ENCODE data around the gene TRIM2. TPM values are rescaled to one million over a fixed set of nuclear protein-coding genes. Genes with fewer than 3 reads are reported as not detected.
A peak's percentile ranks its signal among the peaks of the same experiment; 100 is the strongest.

Gene TRIM2
- total RNA-seq, 2 donors from 2014 or later: 0.32 to 4.4 TPM

DNA sequence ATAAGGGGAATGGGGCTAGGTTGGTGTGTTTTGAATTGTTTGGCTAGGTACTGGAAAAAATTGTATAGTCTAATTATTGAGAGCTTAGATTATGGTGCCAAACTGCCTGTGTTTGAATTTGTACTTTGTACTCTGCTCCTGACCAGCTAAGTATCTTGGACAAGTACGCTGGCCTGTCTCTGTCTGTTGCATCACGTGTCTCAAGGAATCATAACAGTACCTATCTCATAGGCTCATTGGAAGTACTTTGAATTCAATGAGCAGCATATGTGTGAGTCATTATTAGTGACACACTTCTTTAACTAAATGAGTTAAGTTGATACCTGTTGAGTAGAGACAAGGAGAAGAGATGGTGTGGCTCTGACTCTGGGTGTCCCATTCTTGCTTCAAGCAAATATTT is 70.7 kb downstream of the TRIM2 start:
- H3K27ac Mint-ChIP-seq: no peak overlapping the region
- peak; percentile 34 to 82 for ATAC-seq
- no peaks in the 10 kb centered on the region for H3K9me3 Mint-ChIP-seq
- no peak for DNase-seq (ENCODE audit: low spot score in 2 of 2)
- H3K36me3 Mint-ChIP-seq: no peaks in the 10 kb centered on the region

GRCh38 chr4:153275380-153276276 is 71.4 kb downstream of the TRIM2 start:
- Mint-ChIP-seq H3K27ac (no peak overlapping the region), H3K36me3 (no peaks in the 10 kb centered on the region), H3K9me3 (no peaks in the 10 kb centered on the region)
- DNase-seq (ENCODE audit: low spot score in 2 of 2) (no peak), ATAC-seq (no peak)

GRCh38 chr4:153276971-153277370 is 72.7 kb downstream of the TRIM2 start:
- ATAC-seq: no peak
- Mint-ChIP-seq H3K36me3 (no peaks in the 10 kb centered on the region), H3K27ac (no peak overlapping the region), H3K9me3 (no peaks in the 10 kb centered on the region)
- no peak for DNase-seq (ENCODE audit: low spot score in 2 of 2)

- H3K36me3 Mint-ChIP-seq: no peaks in the 10 kb centered on the region
- ATAC-seq: no peak
- no peak for DNase-seq (ENCODE audit: low spot score in 2 of 2)
- H3K9me3 Mint-ChIP-seq: no peaks in the 10 kb centered on the region
- no peak overlapping the region for H3K27ac Mint-ChIP-seq
Measured at GRCh38 chr4:153281476-153281875, 77.2 kb downstream of the TRIM2 start.

DNA sequence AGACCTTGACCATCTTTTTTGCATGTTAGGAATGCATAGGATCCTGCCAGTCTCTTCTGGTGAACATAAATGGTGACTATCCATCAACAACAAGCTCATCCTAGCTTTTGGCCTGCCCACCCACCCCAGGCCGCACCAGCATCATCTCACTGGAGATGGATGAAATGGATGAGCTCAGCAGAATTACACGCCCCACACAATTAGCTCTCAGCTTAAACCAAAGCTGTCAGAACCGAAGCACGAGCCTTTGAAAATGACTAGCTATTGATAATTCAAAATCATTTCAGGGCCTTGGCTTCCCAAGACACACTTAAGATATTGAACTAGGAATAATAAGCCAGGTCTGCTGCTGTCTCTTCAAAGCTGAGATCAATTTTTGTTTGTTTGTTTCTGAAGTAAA is 77.8 kb downstream of the TRIM2 start:
- DNase-seq (ENCODE audit: low spot score in 2 of 2): no peak
- Mint-ChIP-seq H3K36me3 (no peaks in the 10 kb centered on the region), H3K9me3 (no peaks in the 10 kb centered on the region), H3K27ac (no peak overlapping the region)
- ATAC-seq: no peak

DNA sequence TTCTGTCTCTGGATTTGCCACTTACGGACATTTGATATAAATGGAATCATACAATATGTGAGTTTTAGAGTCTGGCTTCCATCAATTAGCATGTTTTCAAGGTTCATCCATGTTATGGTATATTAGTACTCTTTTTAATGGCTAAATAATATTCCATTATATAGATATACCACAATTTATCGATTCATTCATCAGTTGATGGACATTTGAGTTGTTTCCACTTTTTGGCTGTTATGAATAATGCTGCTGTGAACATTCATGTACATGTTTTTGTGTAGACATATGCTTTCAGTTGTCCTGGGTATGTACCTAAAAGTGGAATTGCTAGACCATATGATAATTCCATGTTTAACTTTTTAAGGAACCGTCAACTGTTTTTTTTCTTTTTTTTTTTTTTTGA is 79.0 kb downstream of the TRIM2 start:
- no peak overlapping the region for H3K27ac Mint-ChIP-seq
- ATAC-seq (no peak), DNase-seq (ENCODE audit: low spot score in 2 of 2) (no peak)
- no peaks in the 10 kb centered on the region for H3K9me3 Mint-ChIP-seq
- peaks cover 0 to 2% of the 10 kb centered on the region in 2 donors for H3K36me3 Mint-ChIP-seq

DNA sequence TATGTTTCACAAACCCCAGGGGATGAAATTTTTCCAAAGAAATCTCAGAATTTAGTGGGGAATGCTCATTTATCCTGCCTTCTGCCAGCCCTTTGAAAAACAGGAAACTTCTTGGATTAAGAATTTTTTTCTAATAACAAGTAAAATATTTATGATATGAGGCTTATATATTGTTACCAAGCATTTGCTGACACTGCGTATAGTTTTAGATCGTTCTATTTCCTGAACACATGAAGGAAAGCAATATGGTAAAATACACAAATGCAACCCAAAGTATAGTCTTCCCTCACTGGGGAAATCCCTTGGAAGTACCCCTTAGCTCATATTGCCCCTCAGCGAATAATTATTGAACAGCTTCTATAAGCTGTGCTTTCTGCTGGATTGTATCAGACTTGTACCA is 85.9 kb downstream of the TRIM2 start:
- DNase-seq (ENCODE audit: low spot score in 2 of 2) (no peak), ATAC-seq (no peak)
- H3K27ac Mint-ChIP-seq: no peak overlapping the region
- H3K36me3 Mint-ChIP-seq: peaks cover 0 to 8% of the 10 kb centered on the region in 2 donors
- H3K9me3 Mint-ChIP-seq: peaks cover 0 to 4% of the 10 kb centered on the region in 2 donors

GRCh38 chr4:153291562-153291961 is 87.3 kb downstream of the TRIM2 start:
- Mint-ChIP-seq H3K27ac (no peak overlapping the region), H3K9me3 (peaks cover 0 to 4% of the 10 kb centered on the region in 2 donors), H3K36me3 (peaks cover 0 to 8% of the 10 kb centered on the region in 2 donors)
- ATAC-seq (no peak), DNase-seq (ENCODE audit: low spot score in 2 of 2) (no peak)

GRCh38 chr4:153292897-153293741 is 88.9 kb downstream of the TRIM2 start:
- Mint-ChIP-seq H3K36me3 (peaks cover 0 to 8% of the 10 kb centered on the region in 2 donors), H3K9me3 (peaks cover 0 to 4% of the 10 kb centered on the region in 2 donors), H3K27ac (no peak overlapping the region)
- ATAC-seq (peak in 1 of 2 donors; percentile 22), DNase-seq (ENCODE audit: low spot score in 2 of 2) (no peak)

DNA sequence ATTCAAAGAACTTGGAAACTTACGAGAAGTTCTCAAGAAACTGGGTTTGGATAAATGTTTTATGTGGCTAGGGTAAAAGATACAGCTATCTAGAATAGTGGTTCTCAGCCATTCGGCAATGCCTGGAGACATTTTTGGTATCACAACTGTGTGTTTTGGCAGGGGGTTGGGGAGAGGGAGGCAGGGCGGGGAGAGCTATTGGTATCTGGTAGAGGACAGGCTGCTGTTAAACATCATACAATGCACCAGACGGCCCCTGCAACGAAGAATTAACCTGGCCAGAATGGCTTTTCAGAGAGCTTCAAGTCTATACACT is 89.5 kb downstream of the TRIM2 start:
- H3K27ac Mint-ChIP-seq: no peak overlapping the region
- H3K36me3 Mint-ChIP-seq: peaks cover 0 to 2% of the 10 kb centered on the region in 2 donors
- ATAC-seq (peak in 1 of 2 donors; percentile 76), DNase-seq (ENCODE audit: low spot score in 2 of 2) (no peak)
- H3K9me3 Mint-ChIP-seq: no peaks in the 10 kb centered on the region

- no peak overlapping the region for H3K27ac Mint-ChIP-seq
- no peak for ATAC-seq
- peaks cover 3 to 4% of the 10 kb centered on the region in 2 donors for H3K9me3 Mint-ChIP-seq
- DNase-seq (ENCODE audit: low spot score in 2 of 2): no peak
- peaks cover 4% of the 10 kb centered on the region in 2 donors for H3K36me3 Mint-ChIP-seq
Measured at GRCh38 chr4:153294631-153295030, 90.4 kb downstream of the TRIM2 start.

GRCh38 chr4:153295131-153295755 is 91.0 kb downstream of the TRIM2 start:
- Mint-ChIP-seq H3K9me3 (peaks cover 6 to 9% of the 10 kb centered on the region in 2 donors), H3K27ac (no peak overlapping the region)

DNA sequence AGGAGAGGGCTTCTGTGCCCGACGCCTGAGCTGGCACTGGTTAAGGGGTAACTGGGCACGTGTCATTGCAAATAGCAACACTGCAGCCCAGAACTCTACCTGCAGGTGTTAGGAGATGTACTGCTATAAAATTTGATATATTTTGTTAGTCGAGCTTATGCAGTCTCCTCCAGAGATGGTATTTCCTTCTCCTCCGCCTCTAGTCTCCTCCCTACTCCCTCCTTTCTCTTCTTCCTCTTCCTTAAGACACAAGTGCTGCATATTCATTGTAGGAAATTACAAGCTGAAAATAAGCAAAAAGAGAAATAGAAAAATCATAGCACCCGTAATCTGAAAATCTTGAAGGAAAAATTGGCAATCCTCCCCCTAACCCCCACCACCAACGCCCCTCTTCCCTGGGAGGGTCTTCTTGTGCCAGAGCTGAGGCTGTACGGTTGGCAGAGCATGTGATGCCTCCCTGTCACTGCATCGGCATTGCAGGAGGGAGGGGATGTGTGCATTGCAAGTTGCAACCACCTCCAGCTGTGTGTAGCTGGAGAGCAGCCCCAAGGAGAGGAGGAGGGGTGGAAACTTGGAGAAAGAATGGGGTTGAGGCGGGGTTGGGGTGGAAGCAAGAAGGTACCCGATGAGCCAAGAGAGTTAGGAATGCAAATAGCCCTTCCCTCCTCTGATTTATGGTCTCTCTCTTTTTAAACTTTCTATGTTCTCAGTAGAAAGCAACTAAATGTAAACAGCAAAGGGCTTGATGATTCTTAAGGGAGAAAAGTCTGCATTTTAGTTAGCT is 92.0 kb downstream of the TRIM2 start:
- H3K36me3 Mint-ChIP-seq: peaks cover 7 to 14% of the 10 kb centered on the region in 2 donors
- DNase-seq (ENCODE audit: low spot score in 2 of 2): no peak
- H3K9me3 Mint-ChIP-seq: peaks cover 9 to 10% of the 10 kb centered on the region in 2 donors
- H3K27ac Mint-ChIP-seq: no peak overlapping the region
- ATAC-seq: no peak

More at GRCh38 chr4:153295131-153295755, 91.0 kb downstream of the TRIM2 start:
- H3K36me3 Mint-ChIP-seq: peaks cover 6 to 10% of the 10 kb centered on the region in 2 donors
- ATAC-seq (no peak), DNase-seq (ENCODE audit: low spot score in 2 of 2) (no peak)

GRCh38 chr4:153297116-153297515 is 92.9 kb downstream of the TRIM2 start:
- no peak for DNase-seq (ENCODE audit: low spot score in 2 of 2)
- H3K9me3 Mint-ChIP-seq: peaks cover 9 to 14% of the 10 kb centered on the region in 2 donors
- no peak for ATAC-seq
- peaks cover 14 to 16% of the 10 kb centered on the region in 2 donors for H3K36me3 Mint-ChIP-seq
- H3K27ac Mint-ChIP-seq: no peak overlapping the region

GRCh38 chr4:153310793-153311192 is 106.5 kb downstream of the TRIM2 start:
- H3K27ac Mint-ChIP-seq: no peak overlapping the region
- no peaks in the 10 kb centered on the region for H3K36me3 Mint-ChIP-seq
- ATAC-seq (no peak), DNase-seq (ENCODE audit: low spot score in 2 of 2) (no peak)
- no peaks in the 10 kb centered on the region for H3K9me3 Mint-ChIP-seq

DNA sequence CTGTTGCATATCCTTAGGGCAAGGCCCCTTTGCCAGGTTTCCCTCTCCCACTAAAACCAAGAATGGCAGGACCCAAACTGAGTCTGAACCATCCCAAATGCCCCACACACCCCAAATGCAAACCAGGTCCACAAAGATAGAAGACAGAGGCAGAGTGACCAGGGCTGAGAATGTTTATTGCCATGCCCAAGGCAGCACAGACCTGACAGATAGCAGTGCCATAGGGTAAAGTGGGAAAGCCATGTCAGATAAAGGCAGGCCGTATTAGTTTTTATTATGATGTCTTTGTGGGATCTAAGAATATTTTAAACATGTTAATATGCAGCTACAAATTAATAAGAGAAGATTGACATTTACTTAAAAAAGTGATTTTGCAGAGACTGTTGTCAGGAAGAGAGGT is 110.7 kb downstream of the TRIM2 start:
- Mint-ChIP-seq H3K9me3 (no peaks in the 10 kb centered on the region), H3K27ac (no peak overlapping the region), H3K36me3 (no peaks in the 10 kb centered on the region)
- ATAC-seq: no peak
- no peak for DNase-seq (ENCODE audit: low spot score in 2 of 2)
